Breast epithelium (tissue), 3 donors: ENCODE results near the gene PGM5.

ENCODE experiments used
- POLR2A ChIP-seq: fragments of 450-650 bp; IDR thresholded peaks from one replicate; pipeline ENCODE4 v1.6.1; 2016; ENCODE audit warnings: antibody characterized with exemption, mild to moderate bottlenecking, moderate library complexity
- TF ChIP-seq, protein P1 (sequence below), 3 donors: fragments of 450-650 bp; IDR thresholded peaks; one replicate each; pipeline ENCODE4 v1.5.1; 2016 to 2017; ENCODE audit warnings: antibody characterized with exemption in 3 of 3, mild to moderate bottlenecking in 3 of 3, moderate library complexity in 3 of 3

DNA sequence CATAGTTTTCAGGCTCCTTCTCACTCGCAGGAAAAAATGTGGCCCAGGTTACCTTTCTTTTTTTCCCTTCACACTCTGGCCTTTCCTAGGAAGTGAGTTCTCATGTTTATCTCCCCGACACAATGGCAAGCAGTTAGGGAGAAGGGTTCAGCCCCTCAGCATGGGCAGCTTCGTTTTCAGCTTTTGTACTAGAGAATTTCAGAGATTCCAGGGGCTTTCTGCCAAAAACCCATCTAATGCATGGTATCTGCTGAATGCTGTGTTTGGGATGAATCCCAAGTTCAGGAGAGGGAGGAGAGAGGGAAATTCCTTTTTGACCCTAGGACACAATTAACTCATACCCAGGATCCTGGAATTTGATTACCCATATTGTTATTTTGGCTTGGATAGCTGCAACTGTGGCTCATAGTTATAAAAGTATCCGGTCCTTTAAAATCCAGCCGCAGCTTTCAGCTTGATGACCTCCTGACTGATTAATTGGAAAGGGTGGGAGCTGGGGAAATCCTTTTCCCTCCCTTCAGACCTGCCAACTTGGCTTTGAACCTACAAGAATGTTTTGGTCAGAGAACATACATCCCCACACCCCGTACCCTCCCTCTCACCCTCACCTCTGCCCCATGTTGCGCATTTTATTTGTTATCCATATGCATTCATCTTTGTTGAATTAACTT lies 105.8 kb downstream of the PGM5 start:
- TF ChIP-seq POLR2A, result no peak
- TF ChIP-seq, protein P1, sequence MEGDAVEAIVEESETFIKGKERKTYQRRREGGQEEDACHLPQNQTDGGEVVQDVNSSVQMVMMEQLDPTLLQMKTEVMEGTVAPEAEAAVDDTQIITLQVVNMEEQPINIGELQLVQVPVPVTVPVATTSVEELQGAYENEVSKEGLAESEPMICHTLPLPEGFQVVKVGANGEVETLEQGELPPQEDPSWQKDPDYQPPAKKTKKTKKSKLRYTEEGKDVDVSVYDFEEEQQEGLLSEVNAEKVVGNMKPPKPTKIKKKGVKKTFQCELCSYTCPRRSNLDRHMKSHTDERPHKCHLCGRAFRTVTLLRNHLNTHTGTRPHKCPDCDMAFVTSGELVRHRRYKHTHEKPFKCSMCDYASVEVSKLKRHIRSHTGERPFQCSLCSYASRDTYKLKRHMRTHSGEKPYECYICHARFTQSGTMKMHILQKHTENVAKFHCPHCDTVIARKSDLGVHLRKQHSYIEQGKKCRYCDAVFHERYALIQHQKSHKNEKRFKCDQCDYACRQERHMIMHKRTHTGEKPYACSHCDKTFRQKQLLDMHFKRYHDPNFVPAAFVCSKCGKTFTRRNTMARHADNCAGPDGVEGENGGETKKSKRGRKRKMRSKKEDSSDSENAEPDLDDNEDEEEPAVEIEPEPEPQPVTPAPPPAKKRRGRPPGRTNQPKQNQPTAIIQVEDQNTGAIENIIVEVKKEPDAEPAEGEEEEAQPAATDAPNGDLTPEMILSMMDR (IDR thresholded peaks at IDR 0.05), result no peak
